WTC11 (cell line): ENCODE results near the gene KIF6. TPM values are rescaled to one million over a fixed set of nuclear protein-coding genes. Genes with fewer than 3 reads are reported as not detected.

Experiments
- ATAC-seq: fragments of 200-7000 bp; cut with Tn5 transposase; 2 replicates; pipeline ENCODE4 v1.10.0; 2021; ENCODE audit warnings: mild to moderate bottlenecking, moderate library complexity
- CTCF ChIA-PET: fragments of 300-600 bp; sonication (Branson Sonifier 250); formaldehyde crosslinking; loops from one replicate; lab custom pipeline; 2021; ENCODE audit warnings: antibody characterized with exemption; lab: Charles Lee
- POLR2A ChIA-PET: fragments of 350-600 bp; sonication (Branson Sonifier 250); formaldehyde crosslinking; loops from one replicate; lab custom pipeline; 2021; ENCODE audit warnings: antibody characterized with exemption; lab: Charles Lee
- DNase-seq: peaks from one replicate; pipeline ENCODE4 v3.0.0; 2021; ENCODE audit warnings: low spot score
- H3K27ac Mint-ChIP-seq: 2 replicates; pipeline ENCODE4 v1.8.0; 2021; ENCODE audit warnings: mixed read lengths
- H3K27me3 Mint-ChIP-seq: 2 replicates; pipeline ENCODE4 v1.8.0; 2021; ENCODE audit warnings: low read depth, mild to moderate bottlenecking, moderate library complexity, mixed read lengths
- H3K36me3 Mint-ChIP-seq: 2 replicates; pipeline ENCODE4 v1.8.0; 2021; ENCODE audit warnings: mixed read lengths
- H3K4me1 Mint-ChIP-seq: 2 replicates; pipeline ENCODE4 v1.8.0; 2022; ENCODE audit warnings: mixed read lengths
- H3K4me3 Mint-ChIP-seq: 2 replicates; pipeline ENCODE4 v1.8.0; 2021; ENCODE audit warnings: mild to moderate bottlenecking, moderate library complexity, mixed read lengths
- H3K9me3 Mint-ChIP-seq: 2 replicates; pipeline ENCODE4 v1.8.0; 2021; ENCODE audit warnings: mixed read lengths
- AFF4 ChIP-seq: sonication (generic); formaldehyde crosslinking; IDR thresholded peaks from 2 replicates; pipeline ENCODE4 v1.8.1; 2023; ENCODE audit warnings: mild to moderate bottlenecking, missing genetic modification reagents, borderline replicate concordance
- ATF1 ChIP-seq: sonication (generic); formaldehyde crosslinking; IDR thresholded peaks from 2 replicates; pipeline ENCODE4 v1.8.1; 2023; ENCODE audit warnings: mild to moderate bottlenecking, moderate library complexity, missing genetic modification reagents
- CREM ChIP-seq: sonication (generic); formaldehyde crosslinking; IDR thresholded peaks from 2 replicates; pipeline ENCODE4 v1.8.1; 2022; ENCODE audit warnings: mild to moderate bottlenecking, missing genetic modification reagents, moderate library complexity
- EMX1 ChIP-seq: fragments of 250-450 bp; sonication (Bioruptor Pico); IDR thresholded peaks from 2 replicates; pipeline ENCODE4 v1.8.0; 2021; ENCODE audit warnings: mild to moderate bottlenecking
- FOXK1 ChIP-seq: sonication (generic); formaldehyde crosslinking; IDR thresholded peaks from 2 replicates; pipeline ENCODE4 v1.8.0; 2022; ENCODE audit warnings: mild to moderate bottlenecking, moderate library complexity, missing genetic modification reagents
- GTF2I ChIP-seq: fragments of 250-450 bp; sonication (Bioruptor Pico); conservative IDR thresholded peaks from 2 replicates; pipeline ENCODE4 v1.4.0; 2021; ENCODE audit warnings: mild to moderate bottlenecking
- KAT7 ChIP-seq: sonication (generic); formaldehyde crosslinking; IDR thresholded peaks from 2 replicates; pipeline ENCODE4 v1.8.1; 2023; ENCODE audit warnings: missing genetic modification reagents, mild to moderate bottlenecking, borderline replicate concordance
- NR1H2 ChIP-seq: sonication (generic); formaldehyde crosslinking; IDR thresholded peaks from 2 replicates; pipeline ENCODE4 v1.9.0; 2021; ENCODE audit warnings: mild to moderate bottlenecking, moderate library complexity, missing genetic modification reagents
- RELA ChIP-seq: sonication (generic); formaldehyde crosslinking; IDR thresholded peaks from 2 replicates; pipeline ENCODE4 v1.8.1; 2022; ENCODE audit warnings: missing genetic modification reagents, mild to moderate bottlenecking, borderline replicate concordance
- USF1 ChIP-seq: sonication (generic); formaldehyde crosslinking; IDR thresholded peaks from 2 replicates; pipeline ENCODE4 v1.8.0; 2022; ENCODE audit warnings: mild to moderate bottlenecking, missing genetic modification reagents
- ZMAT4 ChIP-seq: fragments of 250-450 bp; sonication (Bioruptor Pico); IDR thresholded peaks from 2 replicates; pipeline ENCODE4 v1.9.0; 2021; ENCODE audit warnings: mild to moderate bottlenecking
- ZNF219 ChIP-seq: sonication (generic); formaldehyde crosslinking; IDR thresholded peaks from 2 replicates; pipeline ENCODE4 v1.8.0; 2023; ENCODE audit warnings: missing genetic modification reagents, mild to moderate bottlenecking, borderline replicate concordance
- ZNF423 ChIP-seq: fragments of 250-450 bp; sonication (Bioruptor Pico); IDR thresholded peaks from 2 replicates; pipeline ENCODE4 v2.1.2; 2022; ENCODE audit warnings: mild to moderate bottlenecking, moderate library complexity
- ZNF671 ChIP-seq: fragments of 250-450 bp; sonication (Bioruptor Pico); IDR thresholded peaks from 2 replicates; pipeline ENCODE4 v1.8.0; 2021; ENCODE audit warnings: mild to moderate bottlenecking
- total RNA-seq: library from RNA; stranded (reverse); gene quantifications from 3 replicates; pipeline ENCODE4 v1.2.3, GENCODE V29; 2021
- TF ChIP-seq, protein P1 (sequence below): sonication (generic); formaldehyde crosslinking; IDR thresholded peaks from 2 replicates; pipeline ENCODE4 v1.8.0; 2023; ENCODE audit warnings: mild to moderate bottlenecking, missing genetic modification reagents
- TF ChIP-seq, protein P2 (sequence below): sonication (generic); formaldehyde crosslinking; IDR thresholded peaks from 2 replicates; pipeline ENCODE4 v1.8.0; 2022; ENCODE audit warnings: missing genetic modification reagents
- TF ChIP-seq, protein P3 (sequence below): sonication (generic); formaldehyde crosslinking; conservative IDR thresholded peaks from 2 replicates; pipeline ENCODE4 v1.8.1; 2022; ENCODE audit warnings: mild to moderate bottlenecking, missing genetic modification reagents

The KIF6 gene
- total RNA-seq, 1 experiment from 2014 or later = 0.57 TPM

- peaks cover 12% of the 10 kb centered on the region for H3K27me3 Mint-ChIP-seq
- H3K4me3 Mint-ChIP-seq = no peak overlapping the region
- peak overlapping the region; percentile 37 for H3K27ac Mint-ChIP-seq
- no peak for ATAC-seq
- H3K36me3 Mint-ChIP-seq = no peaks in the 10 kb centered on the region
- TF ChIP-seq ZNF219 (CRISPR knock-in tag) (no peak), ZNF423 (CRISPR knock-in tag) (peak; percentile 34; the same call in 1 of the 2 replicates)
- H3K4me1 Mint-ChIP-seq = peaks cover 34% of the 10 kb centered on the region
- POLR2A ChIA-PET = interaction anchor here (0.6 kb wide), 2 partner anchors 24 to 260 kb away, joined by 3 to 6 read pairs; no protein-coding TSS in a partner anchor
- CTCF ChIA-PET = interaction anchor here (1.5 to 1.9 kb wide), 3 partner anchors 37 to 192 kb away, joined by 4 to 7 read pairs (median 5); no protein-coding TSS in a partner anchor
- H3K9me3 Mint-ChIP-seq = no peaks in the 10 kb centered on the region
- no peak for DNase-seq
These were observed 171.1 kb downstream of the KIF6 start for GRCh38 chr6:39553860-39554802.

DNA sequence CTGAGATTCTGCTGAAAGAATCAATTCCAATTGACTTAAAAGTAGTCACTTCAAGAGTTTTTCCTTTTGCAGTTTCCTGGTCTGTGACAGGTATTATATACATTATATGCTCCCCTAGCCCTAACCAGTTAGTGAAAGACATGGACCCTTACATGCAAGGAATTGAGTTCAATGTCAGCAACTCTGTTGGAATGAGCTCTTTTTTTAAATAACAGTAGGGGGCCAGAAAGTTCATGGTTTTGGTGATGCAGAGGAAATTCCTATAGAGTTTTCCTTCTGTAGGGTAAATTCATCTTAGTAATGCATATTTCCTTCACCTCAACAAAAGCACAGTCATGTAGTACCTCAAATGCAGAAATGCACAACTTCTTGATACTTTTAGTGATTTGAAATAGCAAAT lies 172.2 kb downstream of the KIF6 start:
- DNase-seq = no peak

More for the DNA sequence above, 172.2 kb downstream of the KIF6 start:
- TF ChIP-seq NR1H2 (CRISPR knock-in tag) (no peak), KAT7 (CRISPR knock-in tag) (no peak), AFF4 (CRISPR knock-in tag) (no peak), GTF2I (CRISPR knock-in tag) (no peak), CREM (CRISPR knock-in tag) (no peak), RELA (no peak), ZMAT4 (CRISPR knock-in tag) (no peak), USF1 (CRISPR knock-in tag) (no peak), ZNF671 (no peak), FOXK1 (no peak), ATF1 (CRISPR knock-in tag) (no peak), EMX1 (CRISPR knock-in tag) (no peak)
- TF ChIP-seq, protein P1, sequence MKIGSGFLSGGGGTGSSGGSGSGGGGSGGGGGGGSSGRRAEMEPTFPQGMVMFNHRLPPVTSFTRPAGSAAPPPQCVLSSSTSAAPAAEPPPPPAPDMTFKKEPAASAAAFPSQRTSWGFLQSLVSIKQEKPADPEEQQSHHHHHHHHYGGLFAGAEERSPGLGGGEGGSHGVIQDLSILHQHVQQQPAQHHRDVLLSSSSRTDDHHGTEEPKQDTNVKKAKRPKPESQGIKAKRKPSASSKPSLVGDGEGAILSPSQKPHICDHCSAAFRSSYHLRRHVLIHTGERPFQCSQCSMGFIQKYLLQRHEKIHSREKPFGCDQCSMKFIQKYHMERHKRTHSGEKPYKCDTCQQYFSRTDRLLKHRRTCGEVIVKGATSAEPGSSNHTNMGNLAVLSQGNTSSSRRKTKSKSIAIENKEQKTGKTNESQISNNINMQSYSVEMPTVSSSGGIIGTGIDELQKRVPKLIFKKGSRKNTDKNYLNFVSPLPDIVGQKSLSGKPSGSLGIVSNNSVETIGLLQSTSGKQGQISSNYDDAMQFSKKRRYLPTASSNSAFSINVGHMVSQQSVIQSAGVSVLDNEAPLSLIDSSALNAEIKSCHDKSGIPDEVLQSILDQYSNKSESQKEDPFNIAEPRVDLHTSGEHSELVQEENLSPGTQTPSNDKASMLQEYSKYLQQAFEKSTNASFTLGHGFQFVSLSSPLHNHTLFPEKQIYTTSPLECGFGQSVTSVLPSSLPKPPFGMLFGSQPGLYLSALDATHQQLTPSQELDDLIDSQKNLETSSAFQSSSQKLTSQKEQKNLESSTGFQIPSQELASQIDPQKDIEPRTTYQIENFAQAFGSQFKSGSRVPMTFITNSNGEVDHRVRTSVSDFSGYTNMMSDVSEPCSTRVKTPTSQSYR (CRISPR knock-in tag) = no peak
- TF ChIP-seq, protein P2, sequence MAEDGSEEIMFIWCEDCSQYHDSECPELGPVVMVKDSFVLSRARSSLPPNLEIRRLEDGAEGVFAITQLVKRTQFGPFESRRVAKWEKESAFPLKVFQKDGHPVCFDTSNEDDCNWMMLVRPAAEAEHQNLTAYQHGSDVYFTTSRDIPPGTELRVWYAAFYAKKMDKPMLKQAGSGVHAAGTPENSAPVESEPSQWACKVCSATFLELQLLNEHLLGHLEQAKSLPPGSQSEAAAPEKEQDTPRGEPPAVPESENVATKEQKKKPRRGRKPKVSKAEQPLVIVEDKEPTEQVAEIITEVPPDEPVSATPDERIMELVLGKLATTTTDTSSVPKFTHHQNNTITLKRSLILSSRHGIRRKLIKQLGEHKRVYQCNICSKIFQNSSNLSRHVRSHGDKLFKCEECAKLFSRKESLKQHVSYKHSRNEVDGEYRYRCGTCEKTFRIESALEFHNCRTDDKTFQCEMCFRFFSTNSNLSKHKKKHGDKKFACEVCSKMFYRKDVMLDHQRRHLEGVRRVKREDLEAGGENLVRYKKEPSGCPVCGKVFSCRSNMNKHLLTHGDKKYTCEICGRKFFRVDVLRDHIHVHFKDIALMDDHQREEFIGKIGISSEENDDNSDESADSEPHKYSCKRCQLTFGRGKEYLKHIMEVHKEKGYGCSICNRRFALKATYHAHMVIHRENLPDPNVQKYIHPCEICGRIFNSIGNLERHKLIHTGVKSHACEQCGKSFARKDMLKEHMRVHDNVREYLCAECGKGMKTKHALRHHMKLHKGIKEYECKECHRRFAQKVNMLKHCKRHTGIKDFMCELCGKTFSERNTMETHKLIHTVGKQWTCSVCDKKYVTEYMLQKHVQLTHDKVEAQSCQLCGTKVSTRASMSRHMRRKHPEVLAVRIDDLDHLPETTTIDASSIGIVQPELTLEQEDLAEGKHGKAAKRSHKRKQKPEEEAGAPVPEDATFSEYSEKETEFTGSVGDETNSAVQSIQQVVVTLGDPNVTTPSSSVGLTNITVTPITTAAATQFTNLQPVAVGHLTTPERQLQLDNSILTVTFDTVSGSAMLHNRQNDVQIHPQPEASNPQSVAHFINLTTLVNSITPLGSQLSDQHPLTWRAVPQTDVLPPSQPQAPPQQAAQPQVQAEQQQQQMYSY (CRISPR knock-in tag) = no peak
- TF ChIP-seq, protein P3, sequence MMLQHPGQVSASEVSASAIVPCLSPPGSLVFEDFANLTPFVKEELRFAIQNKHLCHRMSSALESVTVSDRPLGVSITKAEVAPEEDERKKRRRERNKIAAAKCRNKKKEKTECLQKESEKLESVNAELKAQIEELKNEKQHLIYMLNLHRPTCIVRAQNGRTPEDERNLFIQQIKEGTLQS (CRISPR knock-in tag) = no peak
- POLR2A ChIA-PET = no interaction called here
- peaks cover 12% of the 10 kb centered on the region for H3K27me3 Mint-ChIP-seq
- H3K36me3 Mint-ChIP-seq = no peaks in the 10 kb centered on the region
- CTCF ChIA-PET = interaction anchor here (1.5 to 1.9 kb wide), 3 partner anchors 38 to 191 kb away, joined by 4 to 7 read pairs (median 5); no protein-coding TSS in a partner anchor
- no peak overlapping the region for H3K4me3 Mint-ChIP-seq
- peak; percentile 51 for ATAC-seq
- peaks cover 34% of the 10 kb centered on the region for H3K4me1 Mint-ChIP-seq
- no peaks in the 10 kb centered on the region for H3K9me3 Mint-ChIP-seq
- H3K27ac Mint-ChIP-seq = no peak overlapping the region
